Peyer's patch (tissue), 4 donors: Measurements from ENCODE around the gene ZGLP1. TPM values are rescaled to one million over a fixed set of nuclear protein-coding genes. Genes with fewer than 3 reads are reported as not detected.

Source experiments
- DNase-seq, 3 donors: peaks; one replicate each; pipeline ENCODE4 v3.0.0-alpha.2; 2017 to 2019
- H3K27ac ChIP-seq, 4 donors: fragments of 200-600 bp; sonication (generic); one replicate each; pipeline ENCODE4 v1.5.1; 2016 to 2019
- H3K27me3 ChIP-seq, 2 donors: fragments of 200-600 bp; sonication (generic); one replicate each; pipeline ENCODE4 v1.5.1; 2019
- H3K36me3 ChIP-seq, 3 donors: fragments of 200-600 bp; sonication (generic); one replicate each; pipeline ENCODE4 v1.5.1; 2016 to 2019
- H3K4me1 ChIP-seq, 4 donors: fragments of 200-600 bp; sonication (generic); one replicate each; pipeline ENCODE4 v1.5.1; 2016 to 2019
- H3K4me3 ChIP-seq, 4 donors: fragments of 200-600 bp; sonication (generic); 1 replicate in 3 of 4; 2 replicates in 1 of 4; pipeline ENCODE4 v1.5.1; 2016 to 2019; ENCODE audit warnings: mild to moderate bottlenecking in 1 of 4
- H3K9me3 ChIP-seq, 4 donors: fragments of 200-600 bp; sonication (generic); one replicate each; pipeline ENCODE4 v1.5.1; 2016 to 2019; ENCODE audit warnings: mild to moderate bottlenecking in 1 of 4
- CTCF ChIP-seq, 6 experiments: fragments of 450-650 bp in 4 of 6; fragments of 200-600 bp in 2 of 6; sonication (generic) in 1 of 6; IDR thresholded peaks; one replicate each; pipeline ENCODE4 v1.5.1; 2017 to 2019; ENCODE audit warnings: antibody characterized with exemption in 6 of 6, mild to moderate bottlenecking in 3 of 6, moderate library complexity in 1 of 6
- POLR2A ChIP-seq, 2 donors: fragments of 450-650 bp; IDR thresholded peaks; one replicate each; pipeline ENCODE4 v1.5.1; 2017; ENCODE audit warnings: antibody characterized with exemption in 2 of 2, mild to moderate bottlenecking in 2 of 2, moderate library complexity in 2 of 2
- total RNA-seq, 4 donors: library from RNA; depleted of rRNA; stranded (reverse); fragments of >200 nt; gene quantifications; one replicate each; pipeline ENCODE4 v1.1.0, GENCODE V29; 2016

The ZGLP1 gene
- total RNA-seq, 4 donors from 2014 or later: 2.1 to 10.7 TPM; not detected in 2

DNA sequence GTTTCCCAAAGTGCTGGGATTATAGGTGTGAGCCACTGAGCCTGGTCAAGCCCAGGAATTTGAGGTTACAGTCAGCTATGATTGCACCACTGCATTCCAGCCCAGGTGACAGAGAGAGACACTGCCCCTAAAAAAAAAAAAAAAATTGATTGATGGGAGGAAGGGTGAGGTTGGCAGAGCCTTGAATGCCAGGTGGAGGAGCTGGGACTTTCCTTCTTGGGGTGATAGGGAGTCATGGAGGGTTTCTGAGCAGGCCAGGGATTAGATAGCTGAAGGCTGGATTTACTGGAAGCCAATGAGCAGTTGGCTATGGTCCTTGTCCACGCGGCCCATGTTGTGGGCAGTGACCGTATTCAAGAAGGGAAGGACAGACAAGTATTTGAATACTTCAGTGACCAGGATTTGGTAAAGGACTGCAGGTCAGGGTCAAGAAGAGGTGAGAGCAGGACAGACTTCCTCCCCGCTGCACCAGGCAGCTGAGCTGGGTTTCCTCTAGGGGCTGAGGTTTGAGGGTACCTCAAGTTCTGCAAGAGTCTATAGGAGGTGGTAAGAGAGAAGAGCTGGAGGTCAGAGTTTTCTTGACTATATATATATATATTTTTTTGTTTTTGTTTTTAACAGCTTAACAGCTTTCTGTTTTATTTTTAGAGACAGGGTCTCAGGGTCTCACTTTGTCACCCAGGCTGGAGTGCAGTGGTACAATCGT lies 29.7 kb downstream of the ZGLP1 start:
- DNase-seq: peak in 1 of 3 donors; percentile 49

DNA sequence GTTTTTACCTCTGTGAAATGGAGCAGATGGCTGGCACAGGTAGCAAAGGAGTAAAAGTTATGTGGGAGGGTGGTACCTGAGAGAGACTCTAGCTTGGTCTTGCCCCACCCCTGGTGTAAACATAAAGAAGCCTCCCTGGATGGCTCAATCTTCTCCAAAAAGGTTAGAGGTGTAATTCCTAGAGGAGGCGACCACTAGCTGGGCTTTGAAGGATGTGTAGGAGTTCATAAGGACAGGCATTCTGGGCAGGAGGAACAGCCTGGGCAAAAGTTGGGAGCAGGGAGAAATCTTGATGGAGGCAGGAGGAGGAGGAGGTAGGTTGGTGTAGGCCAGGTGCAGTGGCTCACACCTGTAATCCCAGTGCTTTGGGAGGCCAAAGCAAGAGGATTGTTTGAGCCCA lies 30.7 kb downstream of the ZGLP1 start:
- Histone ChIP-seq H3K36me3 (peaks cover 0 to 4% (median 0%) of the 10 kb centered on the region in 3 donors), H3K27ac (no peak overlapping the region), H3K4me3 (no peak overlapping the region), H3K27me3 (no peaks in the 10 kb centered on the region), H3K4me1 (peaks cover 0 to 3% (median 0%) of the 10 kb centered on the region in 4 donors), H3K9me3 (no peaks in the 10 kb centered on the region)
- DNase-seq: no peak
- TF ChIP-seq CTCF (IDR thresholded peaks at IDR 0.05): no peak
- no peak for TF ChIP-seq POLR2A (IDR thresholded peaks at IDR 0.05)

More for the DNA sequence above, 29.7 kb downstream of the ZGLP1 start:
- Histone ChIP-seq H3K4me1 (peaks cover 0 to 3% (median 0%) of the 10 kb centered on the region in 4 donors), H3K27me3 (no peaks in the 10 kb centered on the region), H3K27ac (peak overlapping the region in 1 of 4 donors; percentile 10), H3K4me3 (no peak overlapping the region), H3K9me3 (no peaks in the 10 kb centered on the region), H3K36me3 (peaks cover 0 to 13% (median 0%) of the 10 kb centered on the region in 3 donors)
- TF ChIP-seq POLR2A (IDR thresholded peaks at IDR 0.05) (no peak), CTCF (IDR thresholded peaks at IDR 0.05) (no peak)

- H3K4me3 ChIP-seq: no peak overlapping the region
- TF ChIP-seq CTCF (IDR thresholded peaks at IDR 0.05) (no peak), POLR2A (IDR thresholded peaks at IDR 0.05) (no peak)
- H3K9me3 ChIP-seq: no peaks in the 10 kb centered on the region
- H3K27ac ChIP-seq: no peak overlapping the region
- H3K4me1 ChIP-seq: peaks cover 0 to 3% (median 0%) of the 10 kb centered on the region in 4 donors
- DNase-seq: no peak
- H3K27me3 ChIP-seq: no peaks in the 10 kb centered on the region
- H3K36me3 ChIP-seq: no peaks in the 10 kb centered on the region
Measured at GRCh38 chr19:10277795-10278589, 31.6 kb downstream of the ZGLP1 start.

DNA sequence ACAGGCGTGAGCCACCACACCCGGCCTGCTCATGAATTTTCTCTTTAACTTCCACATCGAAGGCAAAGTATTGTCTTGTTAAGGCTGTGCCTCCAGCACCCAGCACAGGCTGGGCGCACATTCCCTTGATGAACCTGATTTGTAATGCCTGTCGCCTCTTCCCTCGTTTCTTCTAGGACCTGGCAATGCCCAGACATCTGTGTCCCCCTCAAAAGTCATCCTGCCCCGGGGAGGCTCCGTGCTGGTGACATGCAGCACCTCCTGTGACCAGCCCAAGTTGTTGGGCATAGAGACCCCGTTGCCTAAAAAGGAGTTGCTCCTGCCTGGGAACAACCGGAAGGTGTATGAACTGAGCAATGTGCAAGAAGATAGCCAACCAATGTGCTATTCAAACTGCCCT lies 35.0 kb downstream of the ZGLP1 start:
- no peak overlapping the region for H3K4me3 ChIP-seq

More for the DNA sequence above, 35.0 kb downstream of the ZGLP1 start:
- H3K27me3 ChIP-seq: no peaks in the 10 kb centered on the region
- H3K4me1 ChIP-seq: peaks cover 0 to 15% (median 4%) of the 10 kb centered on the region in 4 donors
- TF ChIP-seq POLR2A (IDR thresholded peaks at IDR 0.05) (no peak), CTCF (IDR thresholded peaks at IDR 0.05) (no peak)
- no peaks in the 10 kb centered on the region for H3K9me3 ChIP-seq
- H3K27ac ChIP-seq: no peak overlapping the region
- DNase-seq: no peak
- H3K36me3 ChIP-seq: no peaks in the 10 kb centered on the region
